IMR-90 (cell line): ENCODE results near the gene AKAP13. TPM values are rescaled to one million over a fixed set of nuclear protein-coding genes. Genes with fewer than 3 reads are reported as not detected.

ENCODE experiments used
- ATAC-seq: fragments of 200-7000 bp; cut with Tn5 transposase; 2 replicates; pipeline ENCODE4 v1.9.1; 2020; ENCODE audit warnings: low read depth, mild to moderate bottlenecking, moderate library complexity
- BruUV-seq: library from RNA; stranded (reverse); fragments of 400-500 nt; replicated peaks from 2 replicates; lab custom pipeline; 2021; lab: Mats Ljungman, UMichigan
- CTCF ChIA-PET: fragments of 300-600 bp; formaldehyde crosslinking; extraction: SDS; loops from one replicate; lab custom pipeline; 2021; ENCODE audit warnings: antibody characterized with exemption; lab: Yijun Ruan, JAX
- POLR2A ChIA-PET: fragments of 300-600 bp; sonication (Branson Sonifier 250); formaldehyde crosslinking; loops from one replicate; lab custom pipeline; 2022; ENCODE audit warnings: antibody characterized with exemption; ENCODE audit not compliant: unreplicated experiment; lab: Charles Lee
- DNase-seq: peaks from one replicate; pipeline ENCODE4 v3.0.0; 2013
- H2AFZ ChIP-seq: replicated peaks from 2 replicates; pipeline ENCODE3; 2013; ENCODE audit warnings: low read length, mild to moderate bottlenecking; ENCODE audit not compliant: poor library complexity
- H2AK5ac ChIP-seq: 2 replicates; pipeline ENCODE4 v1.6.1; 2013; ENCODE audit warnings: low read depth, low read length, inconsistent platforms
- H2AK9ac ChIP-seq: replicated peaks from 2 replicates; pipeline ENCODE3; 2013; ENCODE audit warnings: mild to moderate bottlenecking, low read depth, low read length, moderate library complexity; ENCODE audit not compliant: poor library complexity
- H2BK120ac ChIP-seq: 2 replicates; pipeline ENCODE4 v1.6.1; 2013; ENCODE audit warnings: low read depth, low read length, inconsistent platforms
- H2BK15ac ChIP-seq: 3 replicates; pipeline ENCODE4 v1.6.1; 2013; ENCODE audit warnings: low read depth, low read length, inconsistent platforms
- H2BK20ac ChIP-seq: 2 replicates; pipeline ENCODE4 v1.6.1; 2013; ENCODE audit warnings: low read depth, mild to moderate bottlenecking, inconsistent platforms, low read length, moderate library complexity
- H2BK5ac ChIP-seq: 2 replicates; pipeline ENCODE4 v1.6.1; 2013; ENCODE audit warnings: mild to moderate bottlenecking, low read depth, low read length, inconsistent platforms; ENCODE audit not compliant: poor library complexity, severe bottlenecking
- H3K14ac ChIP-seq: replicated peaks from 2 replicates; pipeline ENCODE4 v1.6.1; 2013; ENCODE audit warnings: low read depth, low read length, inconsistent platforms
- H3K18ac ChIP-seq: 2 replicates; pipeline ENCODE4 v1.6.1; 2013; ENCODE audit warnings: low read depth, low read length, control low read depth
- H3K23ac ChIP-seq: 2 replicates; pipeline ENCODE4 v1.6.1; 2013; ENCODE audit warnings: low read depth, low read length, inconsistent platforms
- H3K27ac ChIP-seq: 2 replicates; pipeline ENCODE4 v1.5.1; 2013; ENCODE audit warnings: mild to moderate bottlenecking, control low read depth, low read length; ENCODE audit not compliant: insufficient read depth
- H3K27me3 ChIP-seq: 2 replicates; pipeline ENCODE4 v1.6.1; 2013; ENCODE audit warnings: low read length; ENCODE audit not compliant: control insufficient read depth, insufficient read depth
- H3K36me3 ChIP-seq: 2 replicates; pipeline ENCODE4 v1.6.1; 2013; ENCODE audit warnings: low read length, mixed read lengths; ENCODE audit not compliant: control insufficient read depth, insufficient read depth
- H3K4ac ChIP-seq: 2 replicates; pipeline ENCODE4 v1.6.1; 2013; ENCODE audit warnings: low read depth, low read length, inconsistent platforms
- H3K4me1 ChIP-seq: 2 replicates; pipeline ENCODE4 v1.6.1; 2013; ENCODE audit warnings: low read length, mixed read lengths; ENCODE audit not compliant: control insufficient read depth, insufficient read depth
- H3K4me2 ChIP-seq: 2 replicates; pipeline ENCODE4 v1.6.1; 2013; ENCODE audit warnings: low read depth, mild to moderate bottlenecking, control low read depth, low read length, moderate library complexity
- H3K4me3 ChIP-seq: 2 replicates; pipeline ENCODE4 v1.5.1; 2013; ENCODE audit warnings: low read depth, mild to moderate bottlenecking, control low read depth, low read length, moderate library complexity; ENCODE audit not compliant: insufficient read depth
- H3K56ac ChIP-seq: 2 replicates; pipeline ENCODE4 v1.6.1; 2013; ENCODE audit warnings: low read length, inconsistent platforms; ENCODE audit not compliant: insufficient read depth; ENCODE audit errors: extremely low read depth
- H3K79me1 ChIP-seq, 2 experiments: 2 replicates each; pipeline ENCODE4 v1.6.1; 2013; ENCODE audit warnings: low read length in 2 of 2, inconsistent platforms in 1 of 2, low read depth in 1 of 2
- H3K9ac ChIP-seq: 2 replicates; pipeline ENCODE4 v1.6.1; 2013; ENCODE audit warnings: low read depth, low read length, control low read depth
- H3K9me1 ChIP-seq: 2 replicates; pipeline ENCODE4 v1.6.1; 2013; ENCODE audit warnings: low read length, inconsistent platforms; ENCODE audit not compliant: insufficient read depth
- H3K9me3 ChIP-seq: 2 replicates; pipeline ENCODE4 v1.6.1; 2013; ENCODE audit warnings: low read length; ENCODE audit not compliant: control insufficient read depth, insufficient read depth
- H4K20me1 ChIP-seq: 2 replicates; pipeline ENCODE4 v1.6.1; 2013; ENCODE audit warnings: low read length, inconsistent platforms; ENCODE audit not compliant: insufficient read depth
- H4K5ac ChIP-seq: 2 replicates; pipeline ENCODE4 v1.6.1; 2013; ENCODE audit warnings: mild to moderate bottlenecking, low read depth, low read length, control low read depth
- H4K8ac ChIP-seq, 2 experiments: 2 replicates each; pipeline ENCODE4 v1.6.1; 2013; ENCODE audit warnings: low read depth in 2 of 2, low read length in 2 of 2, control low read depth in 1 of 2, inconsistent platforms in 1 of 2
- H4K91ac ChIP-seq: 2 replicates; pipeline ENCODE4 v1.6.1; 2013; ENCODE audit warnings: low read depth, low read length, inconsistent platforms; ENCODE audit not compliant: insufficient read depth
- FOS ChIP-seq: fragments of 150-350 bp; IDR thresholded peaks from 2 replicates; pipeline ENCODE4 v1.6.1; 2016; ENCODE audit warnings: low read depth, low read length
- MXI1 ChIP-seq: IDR thresholded peaks from 2 replicates; pipeline ENCODE4 v1.6.1; 2012; ENCODE audit warnings: low read depth, mild to moderate bottlenecking, low read length, moderate library complexity, borderline replicate concordance
- RCOR1 ChIP-seq: IDR thresholded peaks from 2 replicates; pipeline ENCODE4 v1.6.1; 2012; ENCODE audit warnings: mild to moderate bottlenecking, low read length, improper control_type of control experiment; ENCODE audit not compliant: insufficient replicate concordance
- USF2 ChIP-seq: fragments of 150-350 bp; IDR thresholded peaks from 2 replicates; pipeline ENCODE4 v1.6.1; 2017; ENCODE audit warnings: mild to moderate bottlenecking, antibody characterized with exemption, low read length, low read depth
- dilution Hi-C: fragments of 300-500 bp; cut with HindIII; formaldehyde crosslinking; loops from one replicate; pipeline ENCODE4 v1.14.3; 2018; ENCODE audit warnings: low sequenced_read_pairs; ENCODE audit not compliant: unreplicated experiment
- in situ Hi-C: fragments of 300-500 bp; cut with MboI; formaldehyde crosslinking; loops from 3 replicates; pipeline ENCODE4 v1.14.3; 2019; ENCODE audit warnings: low sequenced_read_pairs, inconsistent platforms, mixed read lengths
- intact Hi-C: fragments of 100-400 bp; cut with micrococcal nuclease; formaldehyde crosslinking; loops from 2 replicates; pipeline ENCODE4 v1.10.0; 2022
- polyA plus RNA-seq, 3 experiments: library from polyadenylated mRNA; depleted of rRNA; stranded (reverse); fragments of >200 nt; gene quantifications; 2 replicates each; pipeline ENCODE4 v1.2.3, GENCODE V29; 2012; ENCODE audit warnings: low replicate concordance in 1 of 3
- total RNA-seq: library from RNA; depleted of rRNA; stranded (reverse); fragments of >200 nt; gene quantifications from 2 replicates; pipeline ENCODE4 v1.2.3, GENCODE V29; 2012

AKAP13 gene
- total and polyA plus RNA-seq, 2 of the 4 experiments (the other 2 are of a cell fraction), result 10.4 to 46.4 TPM

GRCh38 chr15:85439996-85440395, 59.6 kb downstream of the AKAP13 start:
- Histone ChIP-seq H4K20me1 (peaks cover 3% of the 10 kb centered on the region; the same call in 1 of the 2 replicates), H3K4me2 (no peak overlapping the region), H2BK120ac (no peak overlapping the region), H3K4me1 (no peaks in the 10 kb centered on the region), H3K18ac (no peak overlapping the region), H2AFZ (no peak overlapping the region), H3K36me3 (no peaks in the 10 kb centered on the region), H4K91ac (no peak overlapping the region), H3K79me1 (peaks cover 12 to 37% of the 10 kb centered on the region in 2 experiments), H2BK5ac (no peak overlapping the region), H3K56ac (no peak overlapping the region), H3K27me3 (no peaks in the 10 kb centered on the region), H3K23ac (no peak overlapping the region), H4K8ac (no peak overlapping the region), H3K27ac (no peak overlapping the region), H3K9me3 (no peaks in the 10 kb centered on the region), H2BK15ac (no peak overlapping the region), H2AK9ac (no peak overlapping the region), H3K9ac (no peak overlapping the region), H3K9me1 (no peaks in the 10 kb centered on the region; the same call in 1 of the 2 replicates), H2BK20ac (no peak overlapping the region), H3K4me3 (no peak overlapping the region), H3K14ac (no peak overlapping the region), H4K5ac (no peak overlapping the region), H2AK5ac (no peak overlapping the region), H3K4ac (no peak overlapping the region)
- BruUV-seq, result no TSS peak
- DNase-seq (no peak), ATAC-seq (no peak)
- in situ Hi-C loops, result no loop called here
- TF ChIP-seq RCOR1, result no peak
- no peak for TF ChIP-seq MXI1
- TF ChIP-seq USF2, result no peak
- no peak for TF ChIP-seq FOS
- dilution Hi-C loops, result no loop called here
- CTCF ChIA-PET, result interaction anchor here (1.2 kb wide), 1 partner anchor 10 kb away, joined by 3 read pairs; no protein-coding TSS in a partner anchor
- intact Hi-C loops, result no loop called here
- POLR2A ChIA-PET, result interaction anchor here (0.9 kb wide), 1 partner anchor 12 kb away, joined by 3 read pairs; no protein-coding TSS in a partner anchor
